Ovary (tissue), 3 donors: ENCODE measurements around the gene RSPH1.

Experiments used
- POLR2A ChIP-seq: fragments of 450-650 bp; IDR thresholded peaks from one replicate; pipeline ENCODE4 v1.6.1; 2017; ENCODE audit warnings: antibody characterized with exemption, mild to moderate bottlenecking, moderate library complexity
- TF ChIP-seq, protein P1 (sequence below), 3 donors: fragments of 450-650 bp in 2 of 3; fragments of 200-600 bp in 1 of 3; IDR thresholded peaks; one replicate each; pipeline versions ENCODE4 v1.5.1 to v1.8.0; 2016 to 2022; ENCODE audit warnings: antibody characterized with exemption in 3 of 3, mild to moderate bottlenecking in 1 of 3
- donor health status: DM: no; HTN: no; CAD: no.

DNA sequence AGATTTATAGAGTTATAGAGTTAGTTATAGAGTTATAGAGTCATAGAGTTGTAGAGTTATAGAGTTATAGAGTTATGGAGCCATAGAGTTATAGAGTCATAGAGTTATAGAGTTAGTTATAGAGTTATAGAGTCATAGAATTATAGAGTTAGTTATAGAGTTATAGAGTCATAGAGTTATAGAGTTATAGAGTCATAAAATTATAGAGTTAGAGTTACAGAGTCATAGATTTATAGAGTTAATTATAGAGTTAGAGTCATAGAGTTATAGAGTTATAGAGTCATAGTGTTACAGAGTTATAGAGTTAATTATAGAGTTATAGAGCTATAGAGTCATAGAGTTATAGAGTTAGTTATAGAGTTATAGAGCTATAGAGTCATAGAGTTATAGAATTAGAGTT is 60.2 kb downstream of the RSPH1 start:
- no peak for TF ChIP-seq POLR2A
- TF ChIP-seq, protein P1, sequence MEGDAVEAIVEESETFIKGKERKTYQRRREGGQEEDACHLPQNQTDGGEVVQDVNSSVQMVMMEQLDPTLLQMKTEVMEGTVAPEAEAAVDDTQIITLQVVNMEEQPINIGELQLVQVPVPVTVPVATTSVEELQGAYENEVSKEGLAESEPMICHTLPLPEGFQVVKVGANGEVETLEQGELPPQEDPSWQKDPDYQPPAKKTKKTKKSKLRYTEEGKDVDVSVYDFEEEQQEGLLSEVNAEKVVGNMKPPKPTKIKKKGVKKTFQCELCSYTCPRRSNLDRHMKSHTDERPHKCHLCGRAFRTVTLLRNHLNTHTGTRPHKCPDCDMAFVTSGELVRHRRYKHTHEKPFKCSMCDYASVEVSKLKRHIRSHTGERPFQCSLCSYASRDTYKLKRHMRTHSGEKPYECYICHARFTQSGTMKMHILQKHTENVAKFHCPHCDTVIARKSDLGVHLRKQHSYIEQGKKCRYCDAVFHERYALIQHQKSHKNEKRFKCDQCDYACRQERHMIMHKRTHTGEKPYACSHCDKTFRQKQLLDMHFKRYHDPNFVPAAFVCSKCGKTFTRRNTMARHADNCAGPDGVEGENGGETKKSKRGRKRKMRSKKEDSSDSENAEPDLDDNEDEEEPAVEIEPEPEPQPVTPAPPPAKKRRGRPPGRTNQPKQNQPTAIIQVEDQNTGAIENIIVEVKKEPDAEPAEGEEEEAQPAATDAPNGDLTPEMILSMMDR (IDR thresholded peaks at IDR 0.05): no peak
